Glutamatergic neuron (in vitro differentiated cells): ENCODE data around the gene FBXO42. TPM values are rescaled to one million over a fixed set of nuclear protein-coding genes. Genes with fewer than 3 reads are reported as not detected.

Source experiments
- DNase-seq: peaks from one replicate; pipeline ENCODE4 v3.0.0; 2022
- H3K27ac Mint-ChIP-seq: one replicate; pipeline ENCODE4 v1.8.0; 2020; ENCODE audit warnings: mild to moderate bottlenecking, mixed read lengths, inconsistent platforms; ENCODE audit not compliant: unreplicated experiment
- H3K27me3 Mint-ChIP-seq: one replicate; pipeline ENCODE4 v1.8.0; 2020; ENCODE audit warnings: mild to moderate bottlenecking, moderate library complexity, mixed read lengths, inconsistent platforms; ENCODE audit not compliant: unreplicated experiment
- H3K36me3 Mint-ChIP-seq: one replicate; pipeline ENCODE4 v1.8.0; 2020; ENCODE audit warnings: mild to moderate bottlenecking, mixed read lengths, inconsistent platforms; ENCODE audit not compliant: unreplicated experiment
- H3K4me1 Mint-ChIP-seq: one replicate; pipeline ENCODE4 v1.8.0; 2020; ENCODE audit warnings: mild to moderate bottlenecking, low read depth, mixed read lengths, inconsistent platforms; ENCODE audit not compliant: unreplicated experiment
- H3K4me3 Mint-ChIP-seq: one replicate; pipeline ENCODE4 v1.8.0; 2020; ENCODE audit warnings: mild to moderate bottlenecking, mixed read lengths, inconsistent platforms; ENCODE audit not compliant: unreplicated experiment
- H3K9me3 Mint-ChIP-seq: one replicate; pipeline ENCODE4 v1.8.0; 2020; ENCODE audit warnings: mild to moderate bottlenecking, moderate library complexity, mixed read lengths, inconsistent platforms; ENCODE audit not compliant: unreplicated experiment
- CTCF ChIP-seq: fragments of 200-600 bp; sonication (generic); IDR thresholded peaks from one replicate; pipeline ENCODE4 v1.5.0; 2021; ENCODE audit not compliant: partially characterized antibody, unreplicated experiment
- total RNA-seq: library from RNA; stranded (reverse); fragmentation: NEBNext Ultra II Directional; extraction: Animal tissue kit (Norgen Biotek cat#: 25700); gene quantifications from one replicate; pipeline ENCODE4 v1.2.1, GENCODE V29; 2021; ENCODE audit not compliant: unreplicated experiment

Gene FBXO42
- total RNA-seq, 1 donor from 2014 or later, result 27.7 TPM

- Mint-ChIP-seq H3K36me3 (no peaks in the 10 kb centered on the region), H3K4me3 (peak within 1 kb of the TSS; percentile 84), H3K27ac (peak within 1 kb of the TSS; percentile 84), H3K27me3 (peaks cover 5% of the 10 kb centered on the region), H3K9me3 (peaks cover 5% of the 10 kb centered on the region), H3K4me1 (peaks cover 14% of the 10 kb centered on the region)
- no peak for TF ChIP-seq CTCF
- DNase-seq, result peak; percentile 96
These were observed 115.6 kb downstream of the FBXO42 start, which contains the start of gene CPLANE2 for GRCh38 chr1:16236511-16237342. TSS of gene CPLANE2 (minus strand) at chr1:16237183. CDS start at chr1:16236742, 441 bp downstream.

GRCh38 chr1:16235944-16236510 lies 116.3 kb downstream of the FBXO42 start:
- no peaks in the 10 kb centered on the region for H3K36me3 Mint-ChIP-seq
- H3K4me1 Mint-ChIP-seq, result peaks cover 8% of the 10 kb centered on the region
- DNase-seq, result no peak
- peak overlapping the region; percentile 84 for H3K4me3 Mint-ChIP-seq
- peaks cover 2% of the 10 kb centered on the region for H3K9me3 Mint-ChIP-seq
- no peak for TF ChIP-seq CTCF
- peaks cover 2% of the 10 kb centered on the region for H3K27me3 Mint-ChIP-seq
- no peak overlapping the region for H3K27ac Mint-ChIP-seq

- Mint-ChIP-seq H3K27ac (no peak overlapping the region), H3K9me3 (peaks cover 2% of the 10 kb centered on the region), H3K27me3 (peaks cover 2% of the 10 kb centered on the region), H3K4me1 (peaks cover 7% of the 10 kb centered on the region), H3K4me3 (peak overlapping the region; percentile 2), H3K36me3 (no peaks in the 10 kb centered on the region)
- no peak for DNase-seq
- TF ChIP-seq CTCF, result no peak
These were observed 116.9 kb downstream of the FBXO42 start for GRCh38 chr1:16235347-16235746.

- peaks cover 8% of the 10 kb centered on the region for H3K27me3 Mint-ChIP-seq
- H3K9me3 Mint-ChIP-seq, result peaks cover 2% of the 10 kb centered on the region
- no peak overlapping the region for H3K27ac Mint-ChIP-seq
- TF ChIP-seq CTCF, result no peak
- H3K4me1 Mint-ChIP-seq, result peaks cover 7% of the 10 kb centered on the region
- no peak overlapping the region for H3K4me3 Mint-ChIP-seq
- DNase-seq, result no peak
- H3K36me3 Mint-ChIP-seq, result no peaks in the 10 kb centered on the region
These were observed 118.8 kb downstream of the FBXO42 start for GRCh38 chr1:16233431-16233830.

- no peaks in the 10 kb centered on the region for H3K36me3 Mint-ChIP-seq
- no peak for TF ChIP-seq CTCF
- peaks cover 14% of the 10 kb centered on the region for H3K27me3 Mint-ChIP-seq
- H3K4me3 Mint-ChIP-seq, result no peak overlapping the region
- no peak for DNase-seq
- H3K27ac Mint-ChIP-seq, result no peak overlapping the region
- peaks cover 5% of the 10 kb centered on the region for H3K4me1 Mint-ChIP-seq
- H3K9me3 Mint-ChIP-seq, result peaks cover 2% of the 10 kb centered on the region
These were observed 120.0 kb downstream of the FBXO42 start for GRCh38 chr1:16232316-16232710.
